SH-SY5Y (cell line): ENCODE results near the gene COG2.

ENCODE experiments used
- GATA2 ChIP-seq: IDR thresholded peaks from 2 replicates; pipeline ENCODE4 v1.6.1; 2011; ENCODE audit warnings: mild to moderate bottlenecking, low read depth, low read length
- GATA3 ChIP-seq: IDR thresholded peaks from 2 replicates; pipeline ENCODE4 v1.6.1; 2011; ENCODE audit warnings: low read depth, mild to moderate bottlenecking, low read length, moderate library complexity

GRCh38 chr1:230717251-230717650 lies 75.0 kb downstream of the COG2 start:
- TF ChIP-seq GATA2, result no peak
- TF ChIP-seq GATA3, result no peak
